WTC11 (cell line): Measurements from ENCODE around the gene PKHD1.

Experiments used
- TF ChIP-seq, protein P1 (sequence below): sonication (generic); formaldehyde crosslinking; conservative IDR thresholded peaks from 2 replicates; pipeline ENCODE4 v1.8.1; 2023; ENCODE audit warnings: mild to moderate bottlenecking, low read depth, missing genetic modification reagents, moderate library complexity
- TF ChIP-seq, protein P2 (sequence below): sonication (generic); formaldehyde crosslinking; IDR thresholded peaks from 2 replicates; pipeline ENCODE4 v1.8.1; 2023; ENCODE audit warnings: mild to moderate bottlenecking, moderate library complexity, missing genetic modification reagents

DNA sequence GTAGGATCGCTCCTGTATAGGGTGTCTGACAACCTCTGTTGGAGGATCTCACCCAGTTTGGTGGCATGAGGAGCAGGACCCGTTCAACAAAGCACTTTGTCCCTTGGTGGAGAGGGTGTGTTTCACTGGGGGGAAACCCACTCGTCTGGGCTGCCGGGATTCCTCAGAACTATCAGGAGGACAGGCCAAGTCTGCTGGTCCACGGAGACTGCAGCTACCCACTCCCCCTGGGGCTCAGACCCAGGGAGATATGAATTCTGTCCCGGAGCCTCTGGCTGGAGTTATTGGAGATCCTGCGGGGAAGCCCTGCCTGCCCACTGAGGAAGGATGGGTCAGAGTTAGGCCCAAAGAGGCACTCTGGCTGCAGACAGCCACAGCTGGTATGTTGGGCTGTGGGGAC lies 233.1 kb downstream of the PKHD1 start:
- TF ChIP-seq, protein P1, sequence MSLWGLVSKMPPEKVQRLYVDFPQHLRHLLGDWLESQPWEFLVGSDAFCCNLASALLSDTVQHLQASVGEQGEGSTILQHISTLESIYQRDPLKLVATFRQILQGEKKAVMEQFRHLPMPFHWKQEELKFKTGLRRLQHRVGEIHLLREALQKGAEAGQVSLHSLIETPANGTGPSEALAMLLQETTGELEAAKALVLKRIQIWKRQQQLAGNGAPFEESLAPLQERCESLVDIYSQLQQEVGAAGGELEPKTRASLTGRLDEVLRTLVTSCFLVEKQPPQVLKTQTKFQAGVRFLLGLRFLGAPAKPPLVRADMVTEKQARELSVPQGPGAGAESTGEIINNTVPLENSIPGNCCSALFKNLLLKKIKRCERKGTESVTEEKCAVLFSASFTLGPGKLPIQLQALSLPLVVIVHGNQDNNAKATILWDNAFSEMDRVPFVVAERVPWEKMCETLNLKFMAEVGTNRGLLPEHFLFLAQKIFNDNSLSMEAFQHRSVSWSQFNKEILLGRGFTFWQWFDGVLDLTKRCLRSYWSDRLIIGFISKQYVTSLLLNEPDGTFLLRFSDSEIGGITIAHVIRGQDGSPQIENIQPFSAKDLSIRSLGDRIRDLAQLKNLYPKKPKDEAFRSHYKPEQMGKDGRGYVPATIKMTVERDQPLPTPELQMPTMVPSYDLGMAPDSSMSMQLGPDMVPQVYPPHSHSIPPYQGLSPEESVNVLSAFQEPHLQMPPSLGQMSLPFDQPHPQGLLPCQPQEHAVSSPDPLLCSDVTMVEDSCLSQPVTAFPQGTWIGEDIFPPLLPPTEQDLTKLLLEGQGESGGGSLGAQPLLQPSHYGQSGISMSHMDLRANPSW (CRISPR knock-in tag) = no peak
- TF ChIP-seq, protein P2, sequence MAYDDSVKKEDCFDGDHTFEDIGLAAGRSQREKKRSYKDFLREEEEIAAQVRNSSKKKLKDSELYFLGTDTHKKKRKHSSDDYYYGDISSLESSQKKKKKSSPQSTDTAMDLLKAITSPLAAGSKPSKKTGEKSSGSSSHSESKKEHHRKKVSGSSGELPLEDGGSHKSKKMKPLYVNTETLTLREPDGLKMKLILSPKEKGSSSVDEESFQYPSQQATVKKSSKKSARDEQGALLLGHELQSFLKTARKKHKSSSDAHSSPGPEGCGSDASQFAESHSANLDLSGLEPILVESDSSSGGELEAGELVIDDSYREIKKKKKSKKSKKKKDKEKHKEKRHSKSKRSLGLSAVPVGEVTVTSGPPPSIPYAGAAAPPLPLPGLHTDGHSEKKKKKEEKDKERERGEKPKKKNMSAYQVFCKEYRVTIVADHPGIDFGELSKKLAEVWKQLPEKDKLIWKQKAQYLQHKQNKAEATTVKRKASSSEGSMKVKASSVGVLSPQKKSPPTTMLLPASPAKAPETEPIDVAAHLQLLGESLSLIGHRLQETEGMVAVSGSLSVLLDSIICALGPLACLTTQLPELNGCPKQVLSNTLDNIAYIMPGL = no peak
